A673 (cell line): Measurements from ENCODE around the gene C3orf70. TPM values are rescaled to one million over a fixed set of nuclear protein-coding genes. Genes with fewer than 3 reads are reported as not detected.

ENCODE experiments used
- BruUV-seq: library from RNA; stranded (reverse); fragments of 400-500 nt; replicated peaks from 2 replicates; lab custom pipeline; 2021; lab: Mats Ljungman, UMichigan
- CTCF ChIA-PET: fragments of 300-600 bp; sonication (Branson Sonifier 250); formaldehyde crosslinking; loops from one replicate; lab custom pipeline; 2022; ENCODE audit warnings: antibody characterized with exemption; lab: Charles Lee
- POLR2A ChIA-PET: fragments of 300-600 bp; sonication (Branson Sonifier 250); formaldehyde crosslinking; loops from one replicate; lab custom pipeline; 2022; ENCODE audit warnings: antibody characterized with exemption; ENCODE audit not compliant: low non-redundant PET; lab: Charles Lee
- DNase-seq: peaks from one replicate; pipeline ENCODE4 v3.0.0-alpha.2; 2015; ENCODE audit warnings: low spot score
- H3K27ac ChIP-seq: fragments of 200-600 bp; sonication (generic); 2 replicates; pipeline ENCODE4 v1.5.1; 2016; ENCODE audit warnings: mixed run types, low read depth, mild to moderate bottlenecking, mixed read lengths, antibody characterized with exemption, low read length; ENCODE audit not compliant: poor library complexity, severe bottlenecking
- H3K27me3 ChIP-seq: fragments of 200-600 bp; sonication (generic); replicated peaks from 2 replicates; pipeline ENCODE4 v1.6.1; 2017; ENCODE audit warnings: mixed run types, low read depth, mild to moderate bottlenecking, mixed read lengths, antibody characterized with exemption, low read length; ENCODE audit not compliant: insufficient read depth, poor library complexity
- H3K36me3 ChIP-seq: fragments of 200-600 bp; sonication (generic); 2 replicates; pipeline ENCODE4 v1.6.1; 2016; ENCODE audit warnings: mixed run types, mild to moderate bottlenecking, mixed read lengths, antibody characterized with exemption, low read length; ENCODE audit not compliant: insufficient read depth, poor library complexity, severe bottlenecking
- H3K4me1 ChIP-seq: fragments of 200-600 bp; sonication (generic); 2 replicates; pipeline ENCODE4 v1.6.1; 2017; ENCODE audit warnings: mixed run types, mild to moderate bottlenecking, mixed read lengths, antibody characterized with exemption, low read length; ENCODE audit not compliant: insufficient read depth, poor library complexity, severe bottlenecking
- H3K4me3 ChIP-seq: fragments of 200-600 bp; sonication (generic); 2 replicates; pipeline ENCODE4 v1.5.1; 2016; ENCODE audit warnings: low read depth, mixed run types, mild to moderate bottlenecking, mixed read lengths, low read length; ENCODE audit not compliant: poor library complexity, severe bottlenecking
- H3K9me3 ChIP-seq: fragments of 200-600 bp; sonication (generic); 2 replicates; pipeline ENCODE4 v1.6.1; 2016; ENCODE audit warnings: mixed run types, low read depth, mild to moderate bottlenecking, mixed read lengths, antibody characterized with exemption, low read length; ENCODE audit not compliant: poor library complexity, severe bottlenecking
- CTCF ChIP-seq: fragments of 300-800, 200-600 bp; sonication (generic); conservative IDR thresholded peaks from 2 replicates; pipeline ENCODE4 v1.5.1; 2017; ENCODE audit warnings: low read depth, mild to moderate bottlenecking, antibody characterized with exemption, low read length, moderate library complexity, mixed read lengths
- EZH2 ChIP-seq: fragments of 200-600 bp; sonication (generic); IDR thresholded peaks from 2 replicates; pipeline ENCODE4 v1.6.1; 2017; ENCODE audit warnings: borderline replicate concordance, low read depth, mild to moderate bottlenecking, mixed read lengths, antibody characterized with exemption, low read length; ENCODE audit not compliant: poor library complexity, severe bottlenecking
- intact Hi-C: fragments of 100-400 bp; cut with micrococcal nuclease; formaldehyde crosslinking; loops from one replicate; pipeline ENCODE4 v1.10.0; 2022; ENCODE audit not compliant: unreplicated experiment
- total RNA-seq: library from RNA; stranded (reverse); gene quantifications from 2 replicates; pipeline ENCODE4 v1.2.3, GENCODE V29; 2021

The C3orf70 gene
- total RNA-seq, 1 experiment from 2014 or later: 0.26 TPM

DNA sequence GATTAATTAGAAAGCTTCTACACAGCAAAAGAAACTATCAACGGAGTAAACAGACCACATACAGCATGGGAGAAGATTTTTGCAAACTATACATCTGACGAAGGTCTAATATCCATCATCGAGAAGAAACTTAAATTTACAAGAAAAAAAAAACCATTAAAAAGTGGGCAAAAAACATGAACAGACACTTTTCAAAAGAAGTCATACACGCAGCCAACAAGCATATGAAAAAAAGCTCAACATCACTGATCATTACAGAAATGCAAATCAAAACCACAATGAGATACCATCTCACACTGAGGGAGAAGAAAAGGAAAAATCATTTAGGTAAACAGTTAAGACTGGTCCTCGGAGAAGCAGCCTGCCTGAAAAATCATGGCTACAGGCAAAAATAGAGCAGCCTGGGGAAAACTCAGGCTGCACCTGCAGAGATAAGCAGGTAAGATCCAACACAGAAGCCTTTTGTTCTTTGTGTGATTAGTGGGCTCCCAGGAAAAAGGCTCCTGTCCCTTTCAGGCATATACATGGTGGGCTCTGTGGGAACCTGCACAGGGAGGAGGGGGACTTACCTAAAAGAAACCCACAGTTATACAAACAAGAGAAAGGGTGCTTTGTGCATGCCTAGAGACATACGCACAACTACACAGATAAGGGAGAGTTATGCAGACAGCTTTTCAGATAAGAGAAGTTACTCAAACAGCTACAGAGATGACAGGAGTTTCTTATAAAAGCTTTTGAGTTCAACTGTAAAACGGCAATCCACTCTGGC is 49.3 kb downstream of the C3orf70 start:
- no peak for DNase-seq
- no TSS peak for BruUV-seq
- no peak overlapping the region for H3K4me3 ChIP-seq
- H3K4me1 ChIP-seq: no peaks in the 10 kb centered on the region
- no peaks in the 10 kb centered on the region for H3K36me3 ChIP-seq
- TF ChIP-seq CTCF: no peak
- TF ChIP-seq EZH2: no peak
- no peak overlapping the region for H3K27ac ChIP-seq
- H3K9me3 ChIP-seq: peaks cover 3% of the 10 kb centered on the region
- H3K27me3 ChIP-seq: no peaks in the 10 kb centered on the region
- ChIA-PET POLR2A (no interaction called here), CTCF (no interaction called here)
- intact Hi-C loops: no loop called here

- Histone ChIP-seq H3K4me3 (no peak overlapping the region), H3K27me3 (no peaks in the 10 kb centered on the region), H3K27ac (no peak overlapping the region), H3K9me3 (no peaks in the 10 kb centered on the region), H3K36me3 (no peaks in the 10 kb centered on the region), H3K4me1 (no peaks in the 10 kb centered on the region)
- no peak for DNase-seq
- BruUV-seq: no TSS peak
- intact Hi-C loops: no loop called here
- CTCF ChIA-PET: no interaction called here
- TF ChIP-seq CTCF (no peak), EZH2 (no peak)
- POLR2A ChIA-PET: no interaction called here
Measured at GRCh38 chr3:185094697-185095096, 58.2 kb downstream of the C3orf70 start.

- Histone ChIP-seq H3K36me3 (no peaks in the 10 kb centered on the region), H3K9me3 (no peaks in the 10 kb centered on the region), H3K27ac (no peak overlapping the region), H3K4me3 (no peak overlapping the region), H3K27me3 (no peaks in the 10 kb centered on the region), H3K4me1 (no peaks in the 10 kb centered on the region)
- TF ChIP-seq CTCF: no peak
- no peak for TF ChIP-seq EZH2
- DNase-seq: no peak
- intact Hi-C loops: no loop called here
- POLR2A ChIA-PET: no interaction called here
- CTCF ChIA-PET: no interaction called here
- no TSS peak for BruUV-seq
Measured at GRCh38 chr3:185093116-185093515, 59.7 kb downstream of the C3orf70 start.
